Mucosa of descending colon (tissue), 3 donors: ENCODE data around the gene JMJD4. TPM values are rescaled to one million over a fixed set of nuclear protein-coding genes. Genes with fewer than 3 reads are reported as not detected.

ENCODE experiments used
- ATAC-seq: fragments of 200-7000 bp; cut with Tn5 transposase; one replicate; pipeline ENCODE4 v1.9.1; 2020; ENCODE audit warnings: mild to moderate bottlenecking, moderate library complexity
- DNase-seq, 3 donors: peaks; one replicate each; pipeline ENCODE4 v3.0.0-alpha.2; 2020
- H3K36me3 ChIP-seq: fragments of 200-600 bp; one replicate; pipeline ENCODE4 v1.8.0; 2021; ENCODE audit warnings: low read depth, mild to moderate bottlenecking
- H3K4me1 ChIP-seq: fragments of 200-600 bp; one replicate; pipeline ENCODE4 v1.8.0; 2021; ENCODE audit warnings: low read depth, mild to moderate bottlenecking
- H3K4me3 ChIP-seq: fragments of 200-600 bp; one replicate; pipeline ENCODE4 v1.8.0; 2021; ENCODE audit warnings: mild to moderate bottlenecking
- H3K9me3 ChIP-seq: fragments of 200-600 bp; one replicate; pipeline ENCODE4 v1.8.0; 2021; ENCODE audit warnings: mild to moderate bottlenecking
- intact Hi-C, 2 donors: fragments of 100-400 bp; cut with DNase I in 1 of 2; cut with micrococcal nuclease in 1 of 2; formaldehyde crosslinking; loops; one replicate each; pipeline versions ENCODE4 v1.11.0 to v1.11.1; 2022; cut with DNase I, micrococcal nuclease
- total RNA-seq, 3 donors: library from RNA; stranded (reverse); fragmentation: NEBNext Ultra II Directional in 2 of 3; extraction: Animal tissue kit (Norgen Biotek cat#: 25700) in 2 of 3; gene quantifications; one replicate each; pipeline versions ENCODE4 v1.2.1 to v1.2.4, GENCODE V29; 2021 to 2023
- TF ChIP-seq, protein P1 (sequence below): fragments of 200-600 bp; IDR thresholded peaks from one replicate; pipeline ENCODE4 v1.8.0; 2022; ENCODE audit warnings: antibody characterized with exemption, mild to moderate bottlenecking
- donor health status: DM: no; HTN: no; CAD: no; lungs with moderate emphysema.
- donor health status: DM: no; HTN: no; CAD: no.
- donor health status: DM: no; HTN: yes; CAD: no.

The JMJD4 gene
- total RNA-seq, 3 donors from 2014 or later: 12.3 to 18.1 (median 13.8) TPM

GRCh38 chr1:227775841-227776240 lies 40.7 kb upstream of the JMJD4 start:
- intact Hi-C loops: no loop called here
- ATAC-seq: no peak
- no peak for DNase-seq
- Histone ChIP-seq H3K36me3 (no peaks in the 10 kb centered on the region), H3K9me3 (no peaks in the 10 kb centered on the region), H3K4me3 (no peak overlapping the region), H3K4me1 (no peaks in the 10 kb centered on the region)
- TF ChIP-seq, protein P1, sequence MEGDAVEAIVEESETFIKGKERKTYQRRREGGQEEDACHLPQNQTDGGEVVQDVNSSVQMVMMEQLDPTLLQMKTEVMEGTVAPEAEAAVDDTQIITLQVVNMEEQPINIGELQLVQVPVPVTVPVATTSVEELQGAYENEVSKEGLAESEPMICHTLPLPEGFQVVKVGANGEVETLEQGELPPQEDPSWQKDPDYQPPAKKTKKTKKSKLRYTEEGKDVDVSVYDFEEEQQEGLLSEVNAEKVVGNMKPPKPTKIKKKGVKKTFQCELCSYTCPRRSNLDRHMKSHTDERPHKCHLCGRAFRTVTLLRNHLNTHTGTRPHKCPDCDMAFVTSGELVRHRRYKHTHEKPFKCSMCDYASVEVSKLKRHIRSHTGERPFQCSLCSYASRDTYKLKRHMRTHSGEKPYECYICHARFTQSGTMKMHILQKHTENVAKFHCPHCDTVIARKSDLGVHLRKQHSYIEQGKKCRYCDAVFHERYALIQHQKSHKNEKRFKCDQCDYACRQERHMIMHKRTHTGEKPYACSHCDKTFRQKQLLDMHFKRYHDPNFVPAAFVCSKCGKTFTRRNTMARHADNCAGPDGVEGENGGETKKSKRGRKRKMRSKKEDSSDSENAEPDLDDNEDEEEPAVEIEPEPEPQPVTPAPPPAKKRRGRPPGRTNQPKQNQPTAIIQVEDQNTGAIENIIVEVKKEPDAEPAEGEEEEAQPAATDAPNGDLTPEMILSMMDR: no peak

DNA sequence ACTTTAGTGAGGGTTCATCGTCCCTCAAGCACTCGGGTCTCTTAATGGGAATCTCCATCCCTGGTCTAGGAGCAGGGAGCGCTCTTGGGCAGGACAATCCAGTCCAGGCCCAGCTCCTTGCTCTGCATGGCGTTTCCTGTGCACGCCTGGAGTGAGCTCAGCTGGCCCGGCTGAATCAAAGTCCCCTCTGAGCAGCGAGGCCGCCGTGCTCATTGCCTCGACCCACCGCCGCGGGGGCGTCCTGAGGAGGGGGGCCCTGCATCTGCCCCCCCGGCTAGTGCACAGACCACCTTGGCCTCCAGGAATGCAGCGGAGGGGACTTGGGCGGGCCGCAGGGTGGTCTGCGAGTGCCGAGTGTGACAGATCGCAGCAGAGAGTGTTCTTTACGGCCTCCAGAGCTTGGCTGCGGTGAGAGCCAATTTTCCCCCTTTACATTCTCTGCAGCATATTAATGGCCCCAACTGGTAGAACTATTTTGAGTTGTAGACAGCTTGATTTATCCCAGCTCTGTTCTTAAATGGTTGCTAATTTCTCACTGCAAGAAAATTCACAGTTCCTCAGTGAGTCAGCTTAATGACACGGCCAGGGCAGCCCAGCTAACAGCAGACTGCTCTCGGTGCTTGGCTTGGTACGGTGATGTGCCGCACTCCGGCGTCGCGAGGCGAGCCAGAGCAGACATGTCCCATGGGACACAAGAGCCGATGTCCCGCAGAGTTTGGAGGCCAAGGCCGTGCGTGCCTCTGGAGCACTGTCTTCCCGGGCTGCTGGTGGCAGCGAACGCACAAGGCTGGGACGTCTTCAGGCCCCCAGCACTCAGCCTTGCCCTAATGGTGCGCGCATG lies 39.9 kb upstream of the JMJD4 start:
- no peak for ATAC-seq
- TF ChIP-seq, protein P1: no peak
- Histone ChIP-seq H3K36me3 (no peaks in the 10 kb centered on the region), H3K4me3 (no peak overlapping the region), H3K9me3 (no peaks in the 10 kb centered on the region), H3K4me1 (no peaks in the 10 kb centered on the region)
- peak in 1 of 3 donors; percentile 38 for DNase-seq
- intact Hi-C loops: no loop called here

DNA sequence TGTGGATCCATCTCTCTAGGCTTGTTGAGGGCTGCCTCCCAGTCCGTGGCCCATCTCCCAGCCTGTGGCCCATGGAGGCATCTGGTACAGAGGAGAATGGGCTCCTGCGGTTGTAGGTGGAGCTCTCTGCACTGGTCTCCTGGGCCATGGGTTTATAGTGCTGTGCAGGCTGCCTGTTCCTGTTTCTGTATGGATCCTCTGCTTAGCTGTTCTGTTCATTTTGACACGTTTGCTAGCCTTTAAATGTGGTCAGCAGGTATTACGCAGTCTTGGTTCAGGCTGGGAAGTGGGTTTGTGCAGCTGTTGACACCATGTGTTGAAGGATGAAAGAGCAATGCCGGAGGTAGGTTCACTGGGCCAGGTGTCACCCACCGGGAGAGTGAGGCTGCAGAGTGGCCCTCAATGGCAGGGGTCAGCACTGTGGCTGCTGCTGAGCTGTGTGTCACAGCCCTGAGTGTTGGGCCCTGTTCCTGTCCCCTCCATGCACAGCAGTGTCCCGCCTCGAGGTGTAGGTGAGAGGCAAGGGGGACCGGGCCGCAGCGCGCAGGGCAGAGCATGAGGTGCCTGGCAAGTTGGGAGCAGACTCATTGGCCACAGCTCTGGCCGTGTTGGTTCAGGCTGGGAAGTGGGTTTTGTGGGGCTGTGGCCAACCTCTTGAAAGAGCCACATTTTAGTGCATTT lies 39.1 kb upstream of the JMJD4 start:
- peak; percentile 49 for ATAC-seq
- H3K4me1 ChIP-seq: no peaks in the 10 kb centered on the region

DNA sequence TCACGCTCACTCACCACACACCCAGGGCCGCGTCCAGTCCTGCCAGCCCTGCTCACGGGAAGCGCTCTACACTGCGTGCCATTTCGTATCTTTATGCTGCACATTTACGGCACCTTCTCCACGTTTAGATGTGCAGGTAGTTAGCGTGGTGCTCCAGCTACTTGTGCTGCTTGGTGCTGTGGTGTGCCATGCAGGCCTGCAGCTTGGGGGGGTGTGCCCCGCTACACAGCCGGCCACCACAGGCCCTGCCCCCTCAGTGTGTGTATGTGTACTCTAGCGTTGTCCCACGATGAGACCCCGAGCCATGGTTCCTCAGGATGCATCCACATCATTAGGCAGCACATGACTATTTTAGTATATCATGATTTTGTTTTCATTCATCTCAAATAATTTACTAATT lies 38.5 kb upstream of the JMJD4 start:
- intact Hi-C loops: no loop called here
- no peak overlapping the region for H3K4me3 ChIP-seq
- H3K36me3 ChIP-seq: no peaks in the 10 kb centered on the region
- TF ChIP-seq, protein P1: no peak
- peak in 1 of 3 donors; percentile 30 for DNase-seq
- H3K4me1 ChIP-seq: no peaks in the 10 kb centered on the region
- no peak for ATAC-seq
- no peaks in the 10 kb centered on the region for H3K9me3 ChIP-seq

More for the DNA sequence above, 39.1 kb upstream of the JMJD4 start:
- intact Hi-C loops: no loop called here
- Histone ChIP-seq H3K4me3 (no peak overlapping the region), H3K36me3 (no peaks in the 10 kb centered on the region), H3K9me3 (no peaks in the 10 kb centered on the region)
- DNase-seq: peak in 1 of 3 donors; percentile 45
- TF ChIP-seq, protein P1: no peak

- Histone ChIP-seq H3K4me3 (no peak overlapping the region), H3K9me3 (no peaks in the 10 kb centered on the region), H3K36me3 (peaks cover 3% of the 10 kb centered on the region), H3K4me1 (no peaks in the 10 kb centered on the region)
- DNase-seq (no peak), ATAC-seq (no peak)
- TF ChIP-seq, protein P1: no peak
- intact Hi-C loops: no loop called here
Measured at GRCh38 chr1:227771771-227772170, 36.7 kb upstream of the JMJD4 start.
